CD14-positive monocyte (primary cell): ENCODE results near the gene SRGAP2C. TPM values are rescaled to one million over a fixed set of nuclear protein-coding genes. Genes with fewer than 3 reads are reported as not detected.
"Not testable (repeated sequence)": the region's sequence is repeated elsewhere in the genome, so short reads cannot be mapped to it uniquely, and the experiment has no call there.

Experiments
- DNase-seq, 3 donors: peaks; one replicate each; pipeline ENCODE4 v3.0.0-alpha.2; 2011 to 2022
- H2AFZ ChIP-seq: 2 replicates; pipeline ENCODE4 v1.6.0; 2012; ENCODE audit warnings: mild to moderate bottlenecking, low read depth, low read length, inconsistent platforms; ENCODE audit not compliant: insufficient read depth, poor library complexity, severe bottlenecking
- H3K27ac ChIP-seq, 2 donors: 1 replicate in 1 of 2; 2 replicates in 1 of 2; pipeline ENCODE4 v1.5.1; 2012 to 2013; ENCODE audit warnings: low read length in 2 of 2, control low read depth in 1 of 2, inconsistent platforms in 1 of 2, low read depth in 1 of 2, mild to moderate bottlenecking in 1 of 2
- H3K27me3 ChIP-seq, 2 donors: one replicate each; pipeline versions ENCODE4 v1.6.0 to v1.6.1; 2011 to 2013; ENCODE audit warnings: low read length in 2 of 2; ENCODE audit not compliant: control insufficient read depth in 2 of 2, insufficient read depth in 2 of 2
- H3K36me3 ChIP-seq, 2 donors: replicated peaks in 1 of 2; 1 replicate in 1 of 2; 2 replicates in 1 of 2; pipeline versions ENCODE4 v1.5.1 to v1.6.1; 2012 to 2013; ENCODE audit warnings: low read length in 2 of 2, control low read depth in 1 of 2, inconsistent platforms in 1 of 2, mild to moderate bottlenecking in 1 of 2; ENCODE audit not compliant: insufficient read depth in 2 of 2, control insufficient read depth in 1 of 2
- H3K4me1 ChIP-seq, 2 donors: 1 replicate in 1 of 2; 2 replicates in 1 of 2; pipeline versions ENCODE4 v1.5.1 to v1.6.1; 2012 to 2013; ENCODE audit warnings: low read length in 2 of 2, control low read depth in 1 of 2, inconsistent platforms in 1 of 2, mild to moderate bottlenecking in 1 of 2, moderate library complexity in 1 of 2; ENCODE audit not compliant: insufficient read depth in 2 of 2, control insufficient read depth in 1 of 2
- H3K4me2 ChIP-seq: replicated peaks from 2 replicates; pipeline ENCODE3; 2012; ENCODE audit warnings: low read length, moderate library complexity, mild to moderate bottlenecking; ENCODE audit not compliant: poor library complexity, severe bottlenecking; ENCODE audit errors: extremely low read depth
- H3K4me3 ChIP-seq, 3 experiments: fragments of 200-600 bp in 1 of 3; sonication (generic) in 1 of 3; replicated peaks in 1 of 3; 1 replicate in 2 of 3; 2 replicates in 1 of 3; pipeline ENCODE4 v1.5.1; 2011 to 2013; ENCODE audit warnings: low read length in 3 of 3, mild to moderate bottlenecking in 3 of 3, control low read depth in 2 of 3, low read depth in 2 of 3, inconsistent platforms in 1 of 3, moderate library complexity in 1 of 3
- H3K79me2 ChIP-seq: 2 replicates; pipeline ENCODE4 v1.6.0; 2012; ENCODE audit warnings: mild to moderate bottlenecking, control low read depth, inconsistent platforms, low read length, moderate library complexity; ENCODE audit not compliant: insufficient read depth
- H3K9ac ChIP-seq: 2 replicates; pipeline ENCODE4 v1.6.0; 2017; ENCODE audit warnings: low read length, mild to moderate bottlenecking; ENCODE audit not compliant: insufficient read depth, poor library complexity, severe bottlenecking
- H3K9me3 ChIP-seq, 2 donors: replicated peaks in 1 of 2; 1 replicate in 1 of 2; 2 replicates in 1 of 2; pipeline versions ENCODE4 v1.5.1 to v1.6.1; 2012 to 2013; ENCODE audit warnings: low read length in 2 of 2, control low read depth in 1 of 2; ENCODE audit not compliant: control insufficient read depth in 1 of 2, insufficient read depth in 1 of 2
- H4K20me1 ChIP-seq: 2 replicates; pipeline ENCODE4 v1.6.0; 2012; ENCODE audit warnings: mild to moderate bottlenecking, low read length, control low read depth, moderate library complexity; ENCODE audit not compliant: insufficient read depth
- H3K27ac Mint-ChIP-seq, 7 donors: one replicate each; pipeline ENCODE4 v1.8.0; 2020; ENCODE audit warnings: mild to moderate bottlenecking in 7 of 7, mixed read lengths in 7 of 7, moderate library complexity in 6 of 7, inconsistent platforms in 2 of 7
- H3K27me3 Mint-ChIP-seq, 3 donors: one replicate each; pipeline ENCODE4 v1.8.0; 2021 to 2022; ENCODE audit warnings: low read depth in 3 of 3, mild to moderate bottlenecking in 3 of 3, mixed read lengths in 3 of 3, moderate library complexity in 3 of 3, inconsistent platforms in 1 of 3
- H3K36me3 Mint-ChIP-seq, 2 donors: one replicate each; pipeline ENCODE4 v1.8.0; 2020; ENCODE audit warnings: mixed read lengths in 2 of 2, inconsistent platforms in 1 of 2, mild to moderate bottlenecking in 1 of 2
- H3K4me1 Mint-ChIP-seq: one replicate; pipeline ENCODE4 v1.8.0; 2020; ENCODE audit warnings: mild to moderate bottlenecking, mixed read lengths
- H3K4me3 Mint-ChIP-seq, 2 donors: one replicate each; pipeline ENCODE4 v1.8.0; 2020; ENCODE audit warnings: mild to moderate bottlenecking in 2 of 2, mixed read lengths in 2 of 2, moderate library complexity in 1 of 2
- H3K9me3 Mint-ChIP-seq, 7 donors: one replicate each; pipeline ENCODE4 v1.8.0; 2020 to 2022; ENCODE audit warnings: mixed read lengths in 7 of 7, mild to moderate bottlenecking in 6 of 7, moderate library complexity in 6 of 7, inconsistent platforms in 2 of 7
- WGBS: methylation state at CpG from one replicate; pipeline ENCODE4 v1.1.5; 2013; ENCODE audit warnings: missing lambda C conversion rate; ENCODE audit not compliant: insufficient coverage; 5-methylcytosine and 5-hydroxymethylcytosine counted together
- intact Hi-C, 2 donors: fragments of 100-400 bp; cut with micrococcal nuclease; formaldehyde crosslinking; loops; one replicate each; pipeline versions ENCODE4 v1.15.0 to v1.15.1; 2023
- polyA minus RNA-seq: library from RNA; depleted of rRNA, polyadenylated mRNA; stranded (reverse); fragments of >200 nt; gene quantifications from 2 replicates; pipeline ENCODE4 v1.2.3, GENCODE V29; 2012
- polyA plus RNA-seq, 3 donors: library from polyadenylated mRNA; depleted of rRNA in 1 of 3; unstranded in 2 of 3; stranded (reverse) in 1 of 3; fragments of 300-500 nt in 2 of 3; fragments of >200 nt in 1 of 3; fragmentation: Illumina TruSeq in 2 of 3; gene quantifications; 1 replicate in 2 of 3; 2 replicates in 1 of 3; pipeline ENCODE4 v1.2.3, GENCODE V29; 2012 to 2021
- total RNA-seq, 12 experiments: library from RNA in 1 of 12; stranded (reverse) in 1 of 12; fragments of 120-200 nt in 1 of 12; gene quantifications; one replicate each; pipeline ENCODE4 v1.2.4 and lab custom pipeline; 2013 to 2026; ENCODE audit warnings: mixed read lengths in 6 of 12, inconsistent platforms in 1 of 12

SRGAP2C gene
- total RNA-seq (2013) = 28.3 TPM
- polyA plus RNA-seq (10 to 100 TPM in 1 of 3 donors, 1 to 10 TPM in 2; 3.7 to 13.5 (median 5.4) TPM), polyA minus RNA-seq (15.3 and 17.9 TPM in 2 replicates), total RNA-seq (lab: John Stamatoyannopoulos, UW) (1.9 to 24.5 (median 14.9) reads per million in 11 experiments)

DNA sequence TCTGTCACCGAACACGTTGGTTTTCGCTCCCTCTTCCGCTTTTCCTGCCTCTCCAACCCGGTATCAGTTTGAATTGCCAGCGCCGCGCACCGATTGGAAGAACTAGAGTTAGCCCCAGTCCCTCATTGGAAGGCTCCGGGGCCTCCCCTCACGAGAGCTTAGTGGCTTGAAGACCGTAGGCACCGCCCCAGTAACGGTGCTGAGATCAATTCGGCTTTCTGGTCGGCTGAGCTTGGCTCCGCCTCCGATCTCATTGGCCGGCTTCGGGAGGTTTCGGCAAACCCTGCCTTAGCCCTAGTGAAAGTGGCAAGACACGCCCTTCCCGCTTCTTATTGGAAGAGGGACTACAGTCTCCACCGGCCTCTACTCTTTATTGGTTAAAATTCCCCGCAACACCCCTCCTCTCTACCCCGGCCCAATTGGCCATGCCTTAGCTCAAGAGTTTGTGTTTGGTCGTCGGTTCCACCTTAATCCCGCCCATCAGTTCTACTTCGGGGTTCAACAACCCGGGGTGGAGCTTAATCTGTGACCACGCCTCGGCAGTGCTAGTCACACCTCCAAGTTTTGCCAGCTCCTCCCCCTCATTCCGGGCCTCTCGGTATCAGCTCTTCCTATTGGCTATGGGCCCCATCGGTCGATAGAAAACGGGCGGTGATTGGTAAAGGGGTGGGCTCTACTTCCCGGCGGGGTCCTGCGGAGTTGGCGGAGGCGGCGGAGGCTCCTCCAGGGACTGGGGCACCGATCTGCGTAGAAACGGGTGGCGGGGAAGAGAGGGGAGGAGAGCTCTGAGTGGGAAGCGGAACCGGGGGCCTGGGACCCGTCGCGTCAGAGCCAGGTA lies at the start of gene SRGAP2C, which contains the start of gene FAM72B:
Gene SRGAP2C (plus strand): TSS at position 686 of the 838 bp plus-strand sequence. CDS start 2,472 bp downstream, outside the sequence.
Gene FAM72B (minus strand): TSS at position 51 of the 838 bp plus-strand sequence. CDS start 851 bp downstream, outside the sequence.
- H3K36me3 ChIP-seq, H3K9ac ChIP-seq, H3K4me2 ChIP-seq, intact Hi-C loops, H3K9me3 Mint-ChIP-seq, H2AFZ ChIP-seq, H3K27me3 ChIP-seq, H4K20me1 ChIP-seq, H3K79me2 ChIP-seq, H3K27me3 Mint-ChIP-seq, H3K9me3 ChIP-seq, H3K36me3 Mint-ChIP-seq, H3K4me1 Mint-ChIP-seq, H3K4me1 ChIP-seq: not testable (repeated sequence)
- 2% methylated on average over 11 of the region's 54 CpGs for WGBS
- peak; percentile 97 to 100 (median 98) for DNase-seq
- Histone ChIP-seq H3K27ac (peak within 1 kb of the TSS in 1 of 2 donors; percentile 66), H3K4me3 (peak within 1 kb of the TSS; percentile 40 to 68 (median 48))
- H3K4me3 Mint-ChIP-seq = peak within 1 kb of the TSS; percentile 88 to 90
- peak within 1 kb of the TSS; percentile 83 to 95 (median 92) for H3K27ac Mint-ChIP-seq

DNA sequence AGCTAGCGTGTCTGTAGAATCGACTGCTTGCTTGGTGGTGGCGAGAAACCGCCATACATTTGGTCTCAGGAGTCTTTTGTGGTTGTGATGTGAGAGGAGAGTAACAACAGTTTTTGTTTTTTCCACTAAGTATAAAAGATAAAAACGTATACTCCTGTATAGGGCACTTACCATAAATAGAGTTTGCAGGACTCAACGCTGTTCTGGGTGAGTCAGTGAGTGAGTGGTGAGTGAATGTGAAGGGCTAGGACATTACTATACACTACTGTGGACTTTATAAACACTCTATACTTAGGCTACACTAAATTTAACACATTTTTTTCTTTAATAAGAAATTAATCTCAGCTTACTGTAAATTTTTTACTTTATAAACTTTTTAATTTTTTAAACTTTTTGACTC lies 44.4 kb upstream of the SRGAP2C start:
- H3K27ac ChIP-seq, H2AFZ ChIP-seq, H3K79me2 ChIP-seq, H3K36me3 ChIP-seq, H3K4me1 Mint-ChIP-seq, H3K27me3 Mint-ChIP-seq, H3K4me2 ChIP-seq, H3K27me3 ChIP-seq, H3K9me3 ChIP-seq, H3K9me3 Mint-ChIP-seq, H3K4me1 ChIP-seq, intact Hi-C loops, H3K9ac ChIP-seq, H3K27ac Mint-ChIP-seq, H3K4me3 Mint-ChIP-seq, DNase-seq, H3K36me3 Mint-ChIP-seq, H4K20me1 ChIP-seq, H3K4me3 ChIP-seq: not testable (repeated sequence)
- no CpG with 5 or more reads among the region's 6 CpGs for WGBS

DNA sequence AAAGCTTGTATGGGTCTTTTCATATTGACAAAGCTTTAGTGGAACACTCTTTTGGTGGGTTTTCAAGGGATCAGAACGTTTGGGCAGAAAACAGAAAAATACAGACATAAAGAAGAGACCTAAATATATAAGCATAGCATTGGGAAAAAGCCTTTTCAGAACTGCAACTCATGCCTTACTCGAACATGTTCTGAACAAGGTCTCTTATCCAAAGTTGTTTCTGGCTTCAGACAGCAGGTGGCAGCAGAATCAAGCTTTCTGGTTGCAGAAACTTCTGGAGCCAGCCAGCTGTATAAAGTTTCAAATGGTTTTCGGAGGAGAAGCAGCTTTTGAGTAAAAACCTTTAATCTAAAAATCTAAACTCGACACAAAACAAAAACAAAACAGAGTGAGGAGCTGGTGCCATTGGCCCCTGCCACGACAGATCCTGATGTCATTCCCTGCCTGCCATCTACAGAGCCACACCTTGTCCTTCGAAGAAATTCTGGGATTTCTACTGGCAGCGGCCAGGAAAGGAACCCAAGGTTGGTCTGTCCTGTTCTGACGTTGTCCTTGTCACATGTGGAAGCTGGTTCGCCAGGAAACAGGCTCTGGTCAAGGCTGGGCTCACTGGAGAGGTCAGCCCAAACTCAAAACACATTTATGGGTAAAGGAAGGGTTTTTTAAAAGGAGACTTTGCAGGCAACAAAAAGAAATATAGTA lies 36.1 kb upstream of the SRGAP2C start:
- H3K27me3 ChIP-seq, H4K20me1 ChIP-seq, H3K4me3 ChIP-seq, H3K27ac ChIP-seq, H3K4me2 ChIP-seq, intact Hi-C loops, H3K4me3 Mint-ChIP-seq, DNase-seq, H3K27me3 Mint-ChIP-seq, H3K9ac ChIP-seq, H3K36me3 ChIP-seq, H3K79me2 ChIP-seq, H3K9me3 ChIP-seq, H3K27ac Mint-ChIP-seq, H3K4me1 Mint-ChIP-seq, H2AFZ ChIP-seq, H3K9me3 Mint-ChIP-seq, H3K36me3 Mint-ChIP-seq, H3K4me1 ChIP-seq: not testable (repeated sequence)
- WGBS = no CpG with 5 or more reads among the region's 9 CpGs

DNA sequence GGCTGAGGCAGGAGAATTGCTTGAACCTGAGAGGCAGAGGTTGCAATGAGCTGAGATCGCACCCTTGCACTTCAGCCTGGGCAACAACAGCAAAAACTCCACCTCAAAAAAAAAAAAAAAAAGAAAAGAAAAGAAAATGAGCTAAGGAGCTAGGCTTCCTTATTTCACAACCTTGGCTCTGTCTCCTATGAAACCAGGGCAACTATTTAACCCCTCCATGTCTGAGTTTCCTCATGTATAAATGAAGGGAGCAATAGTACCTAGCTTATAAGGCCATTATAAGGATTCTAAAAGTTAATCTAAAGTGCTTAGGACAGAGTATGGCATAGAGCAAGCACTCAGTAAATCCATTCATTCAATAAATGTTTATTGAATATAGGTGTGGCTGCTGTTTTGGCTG lies 33.5 kb upstream of the SRGAP2C start:
- no CpG with 5 or more reads among the region's 1 CpG for WGBS
- intact Hi-C loops, H3K9me3 Mint-ChIP-seq: not testable (repeated sequence)

More for the DNA sequence above, 33.5 kb upstream of the SRGAP2C start:
- not testable (repeated sequence) for H4K20me1 ChIP-seq, H3K4me3 ChIP-seq, H3K36me3 Mint-ChIP-seq, H3K4me3 Mint-ChIP-seq, H3K79me2 ChIP-seq, H3K4me1 ChIP-seq, H2AFZ ChIP-seq, H3K4me2 ChIP-seq, H3K36me3 ChIP-seq, H3K9me3 ChIP-seq, H3K9ac ChIP-seq, H3K27me3 Mint-ChIP-seq, DNase-seq, H3K27ac ChIP-seq, H3K27ac Mint-ChIP-seq, H3K27me3 ChIP-seq
- peaks cover 10% of the 10 kb centered on the region for H3K4me1 Mint-ChIP-seq
